ENCODE measurements around the gene MAD1L1. TPM values are rescaled to one million over a fixed set of nuclear protein-coding genes. Genes with fewer than 3 reads are reported as not detected.

The MAD1L1 gene
- total RNA-seq, 1 experiment from 2014 or later = 46.7 TPM

- no peak overlapping the region for H3K27ac ChIP-seq (ENCODE audit: low read depth, low read length, poor library complexity, severe bottlenecking)
- H3K4me1 ChIP-seq (ENCODE audit: insufficient read depth, low read length, poor library complexity, severe bottlenecking) = no peaks in the 10 kb centered on the region
- TF ChIP-seq EZH2 (IDR thresholded peaks at IDR 0.05; ENCODE audit: borderline replicate concordance, low read depth, low read length, poor library complexity, severe bottlenecking) = no peak
- TF ChIP-seq CTCF (conservative IDR thresholded peaks at IDR 0.05; ENCODE audit: low read depth, low read length) = no peak
- intact Hi-C loops (cut with micrococcal nuclease; ENCODE audit: unreplicated experiment) = no loop called here
- POLR2A ChIA-PET (ENCODE audit: low non-redundant PET) = no interaction called here
- H3K27me3 ChIP-seq (replicated peaks; ENCODE audit: insufficient read depth, low read depth, low read length, poor library complexity) = no peaks in the 10 kb centered on the region
- no peaks in the 10 kb centered on the region for H3K36me3 ChIP-seq (ENCODE audit: insufficient read depth, low read length, poor library complexity, severe bottlenecking)
- H3K9me3 ChIP-seq (ENCODE audit: low read depth, low read length, poor library complexity, severe bottlenecking) = no peaks in the 10 kb centered on the region
- H3K4me3 ChIP-seq (ENCODE audit: low read depth, low read length, poor library complexity, severe bottlenecking) = no peak overlapping the region
- CTCF ChIA-PET = no interaction called here
- BruUV-seq (replicated peaks) = no TSS peak
- no peak for DNase-seq (ENCODE audit: low spot score)
These were observed 367.7 kb downstream of the MAD1L1 start for GRCh38 chr7:1865000-1865555.

DNA sequence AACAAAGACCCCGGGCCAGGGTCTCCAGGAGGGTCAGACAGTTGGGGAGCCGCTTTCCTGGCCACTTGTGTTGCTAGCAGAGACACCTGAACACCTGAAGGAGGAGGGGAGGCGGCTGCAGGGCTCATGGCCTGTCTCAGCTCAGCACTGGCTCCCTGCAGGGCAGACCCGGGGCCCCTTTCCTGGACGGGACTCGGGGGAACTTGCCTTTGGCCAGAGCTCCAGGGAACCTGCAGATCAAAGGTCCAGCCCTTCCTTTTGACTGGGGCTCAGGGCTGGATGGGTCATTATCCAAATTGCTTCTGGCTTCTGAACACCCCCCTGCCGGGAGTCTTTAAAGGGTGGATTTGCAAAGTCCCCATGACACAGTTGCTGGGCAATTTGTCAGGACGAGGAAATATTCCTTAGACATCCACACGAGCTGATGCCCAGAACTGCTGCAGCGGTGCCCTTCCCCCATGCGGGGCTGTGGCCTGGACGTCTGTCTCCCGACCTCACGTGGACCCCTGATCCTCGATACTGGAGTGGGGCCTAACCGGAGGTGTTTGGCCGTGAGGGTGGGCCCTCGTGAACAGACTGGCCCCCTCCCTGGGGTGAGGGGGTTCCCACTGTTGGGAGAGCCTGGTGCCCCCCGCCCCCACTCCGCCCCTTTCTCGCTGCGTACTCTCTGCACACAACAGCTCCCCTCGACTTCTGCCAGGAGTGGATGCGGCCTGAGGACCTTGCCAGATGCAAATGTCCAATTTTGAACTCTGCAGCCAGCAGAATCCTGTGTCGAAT is 368.4 kb downstream of the MAD1L1 start:
- H3K36me3 ChIP-seq (ENCODE audit: insufficient read depth, low read length, poor library complexity, severe bottlenecking) = no peaks in the 10 kb centered on the region
- TF ChIP-seq EZH2 (IDR thresholded peaks at IDR 0.05; ENCODE audit: borderline replicate concordance, low read depth, low read length, poor library complexity, severe bottlenecking) = no peak
- TF ChIP-seq CTCF (conservative IDR thresholded peaks at IDR 0.05; ENCODE audit: low read depth, low read length) = no peak
- no peak overlapping the region for H3K4me3 ChIP-seq (ENCODE audit: low read depth, low read length, poor library complexity, severe bottlenecking)
- no peaks in the 10 kb centered on the region for H3K9me3 ChIP-seq (ENCODE audit: low read depth, low read length, poor library complexity, severe bottlenecking)
- no peaks in the 10 kb centered on the region for H3K4me1 ChIP-seq (ENCODE audit: insufficient read depth, low read length, poor library complexity, severe bottlenecking)
- no peak for DNase-seq (ENCODE audit: low spot score)
- no TSS peak for BruUV-seq (replicated peaks)
- H3K27me3 ChIP-seq (replicated peaks; ENCODE audit: insufficient read depth, low read depth, low read length, poor library complexity) = no peaks in the 10 kb centered on the region
- intact Hi-C loops (cut with micrococcal nuclease; ENCODE audit: unreplicated experiment) = no loop called here
- CTCF ChIA-PET = no interaction called here
- no peak overlapping the region for H3K27ac ChIP-seq (ENCODE audit: low read depth, low read length, poor library complexity, severe bottlenecking)
- POLR2A ChIA-PET (ENCODE audit: low non-redundant PET) = no interaction called here

DNA sequence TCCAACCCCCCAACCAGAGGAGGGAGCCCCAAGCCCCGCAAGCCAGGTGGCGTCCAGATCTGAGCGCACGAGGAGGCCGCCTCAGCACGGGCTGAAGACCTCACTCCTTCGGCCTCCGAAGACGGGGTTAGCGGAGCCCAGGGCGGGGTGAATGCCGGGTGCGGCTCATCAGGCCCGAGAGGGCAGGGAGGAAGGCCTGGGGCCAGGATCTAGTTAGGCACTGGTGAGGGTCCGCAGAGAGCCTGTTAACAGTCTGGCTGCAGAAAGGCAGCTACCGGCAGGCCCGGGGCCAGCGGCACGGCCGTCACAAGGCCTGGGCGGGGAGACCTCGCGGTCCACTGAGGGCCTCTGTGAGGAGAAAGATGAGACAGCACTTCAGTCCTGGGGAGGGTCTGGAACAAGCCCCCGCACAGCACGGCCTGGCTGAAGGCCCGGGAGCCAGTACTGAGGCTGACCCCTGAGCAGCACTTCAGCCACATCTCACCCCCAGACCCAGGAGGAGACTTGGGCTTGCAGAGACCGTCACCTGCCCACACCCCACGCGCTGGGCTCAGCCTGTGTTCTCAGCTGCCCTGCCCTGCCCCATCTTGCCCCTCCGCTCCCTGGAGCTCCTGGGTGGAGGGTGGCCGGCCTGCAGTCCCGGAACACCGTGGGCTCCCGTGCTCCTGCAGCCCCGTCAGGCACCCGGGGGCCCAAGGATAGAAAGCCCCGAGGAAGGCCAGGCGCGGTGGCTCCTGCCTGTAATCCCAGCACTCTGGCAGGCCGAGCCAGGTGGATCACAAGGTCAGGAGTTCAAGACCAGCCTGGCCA is 369.4 kb downstream of the MAD1L1 start:
- CTCF ChIA-PET = no interaction called here
- intact Hi-C loops (cut with micrococcal nuclease; ENCODE audit: unreplicated experiment) = no loop called here

More for the DNA sequence above, 369.4 kb downstream of the MAD1L1 start:
- no TSS peak for BruUV-seq (replicated peaks)
- TF ChIP-seq CTCF (conservative IDR thresholded peaks at IDR 0.05; ENCODE audit: low read depth, low read length) (no peak), EZH2 (IDR thresholded peaks at IDR 0.05; ENCODE audit: borderline replicate concordance, low read depth, low read length, poor library complexity, severe bottlenecking) (no peak)
- no peak overlapping the region for H3K27ac ChIP-seq (ENCODE audit: low read depth, low read length, poor library complexity, severe bottlenecking)
- POLR2A ChIA-PET (ENCODE audit: low non-redundant PET) = no interaction called here
- no peaks in the 10 kb centered on the region for H3K4me1 ChIP-seq (ENCODE audit: insufficient read depth, low read length, poor library complexity, severe bottlenecking)
- no peak overlapping the region for H3K4me3 ChIP-seq (ENCODE audit: low read depth, low read length, poor library complexity, severe bottlenecking)
- H3K36me3 ChIP-seq (ENCODE audit: insufficient read depth, low read length, poor library complexity, severe bottlenecking) = no peaks in the 10 kb centered on the region
- no peaks in the 10 kb centered on the region for H3K9me3 ChIP-seq (ENCODE audit: low read depth, low read length, poor library complexity, severe bottlenecking)
- H3K27me3 ChIP-seq (replicated peaks; ENCODE audit: insufficient read depth, low read depth, low read length, poor library complexity) = no peaks in the 10 kb centered on the region
- no peak for DNase-seq (ENCODE audit: low spot score)
